HepG2 (cell line): ENCODE results near the gene PIK3IP1. TPM values are rescaled to one million over a fixed set of nuclear protein-coding genes. Genes with fewer than 3 reads are reported as not detected.

Source experiments
- CCDC6 ChIP-seq: sonication (generic); formaldehyde crosslinking; IDR thresholded peaks from 2 replicates; pipeline ENCODE4 v1.8.1; 2022; ENCODE audit warnings: mild to moderate bottlenecking, missing genetic modification reagents, moderate library complexity
- FOXK1 ChIP-seq: sonication (generic); formaldehyde crosslinking; IDR thresholded peaks from 2 replicates; pipeline ENCODE4 v1.4.0; 2020; ENCODE audit warnings: low read depth, missing genetic modification reagents, borderline replicate concordance
- GTF2F1 ChIP-seq: fragments of 150-350 bp; IDR thresholded peaks from 2 replicates; pipeline ENCODE4 v1.6.1; 2014; ENCODE audit warnings: low read length
- HOXA3 ChIP-seq: sonication (generic); formaldehyde crosslinking; IDR thresholded peaks from 2 replicates; pipeline ENCODE4 v1.5.0; 2020; ENCODE audit warnings: missing genetic modification reagents
- HOXA5 ChIP-seq: sonication (generic); formaldehyde crosslinking; IDR thresholded peaks from 2 replicates; pipeline ENCODE4 v1.4.0; 2020; ENCODE audit warnings: missing genetic modification reagents
- NCOR1 ChIP-seq: fragments of 200-600 bp; sonication (generic); IDR thresholded peaks from 2 replicates; pipeline ENCODE4 v1.7.0; 2017; ENCODE audit warnings: antibody characterized with exemption, low read length, borderline replicate concordance
- NFKB2 ChIP-seq: sonication (generic); formaldehyde crosslinking; IDR thresholded peaks from 2 replicates; pipeline ENCODE4 v1.4.0; 2020; ENCODE audit warnings: missing genetic modification reagents, borderline replicate concordance
- SP140L ChIP-seq: sonication (generic); formaldehyde crosslinking; IDR thresholded peaks from 2 replicates; pipeline ENCODE4 v1.4.0; 2020; ENCODE audit warnings: missing genetic modification reagents, borderline replicate concordance
- TAF1 ChIP-seq: sonication (generic); formaldehyde crosslinking; IDR thresholded peaks from 2 replicates; pipeline ENCODE4 v1.4.0; 2020; ENCODE audit warnings: missing genetic modification reagents
- U2AF2 ChIP-seq: fragments of 200-400 bp; formaldehyde crosslinking; IDR thresholded peaks from 2 replicates; pipeline ENCODE4 v1.6.1; 2017; ENCODE audit warnings: low read depth, mild to moderate bottlenecking, low read length
- ZMYM2 ChIP-seq: sonication (generic); formaldehyde crosslinking; IDR thresholded peaks from 2 replicates; pipeline ENCODE4 v1.8.0; 2022; ENCODE audit warnings: mild to moderate bottlenecking, missing genetic modification reagents
- ZNF143 ChIP-seq: sonication (generic); formaldehyde crosslinking; IDR thresholded peaks from 2 replicates; pipeline ENCODE4 v1.4.0; 2020; ENCODE audit warnings: missing genetic modification reagents
- ZNF615 ChIP-seq: sonication (generic); formaldehyde crosslinking; IDR thresholded peaks from 2 replicates; pipeline ENCODE4 v1.5.0; 2020; ENCODE audit warnings: mild to moderate bottlenecking, missing genetic modification reagents, borderline replicate concordance
- ZNF720 ChIP-seq: sonication (generic); formaldehyde crosslinking; IDR thresholded peaks from 2 replicates; pipeline ENCODE4 v1.4.0; 2020; ENCODE audit warnings: missing genetic modification reagents
- ZNF780A ChIP-seq: sonication (generic); formaldehyde crosslinking; IDR thresholded peaks from 2 replicates; pipeline ENCODE4 v1.8.0; 2022; ENCODE audit warnings: mild to moderate bottlenecking, missing genetic modification reagents, moderate library complexity
- polyA plus RNA-seq, 8 experiments: library from polyadenylated mRNA; depleted of rRNA in 3 of 8; stranded (reverse) in 7 of 8; unstranded in 1 of 8; fragments of >200 nt; fragmentation: Illumina TruSeq in 4 of 8; extraction: Trizol in 4 of 8; gene quantifications; 2 replicates each; pipeline versions ENCODE4 v1.2.1 to v1.2.3, GENCODE V29; 2011 to 2016; ENCODE audit warnings: low read depth in 4 of 8, missing spikeins in 1 of 8, mixed read lengths in 1 of 8; ENCODE audit not compliant: insufficient read depth in 1 of 8
- total RNA-seq, 5 experiments: library from RNA; depleted of rRNA; stranded (reverse); fragments of >200 nt; fragmentation: Illumina TruSeq; extraction: Trizol; gene quantifications; 2 replicates each; pipeline ENCODE4 v1.2.3, GENCODE V29; 2016; ENCODE audit warnings: low read depth in 1 of 5
- TF ChIP-seq, protein P1 (sequence below): sonication (generic); formaldehyde crosslinking; conservative IDR thresholded peaks from 2 replicates; pipeline ENCODE4 v1.4.0; 2020; ENCODE audit warnings: mild to moderate bottlenecking, missing genetic modification reagents, moderate library complexity
- TF ChIP-seq, protein P2 (sequence below): sonication (generic); formaldehyde crosslinking; conservative IDR thresholded peaks from 2 replicates; pipeline ENCODE4 v1.4.0; 2020; ENCODE audit warnings: missing genetic modification reagents
- TF ChIP-seq, protein P3 (sequence below): IDR thresholded peaks from 2 replicates; pipeline ENCODE4 v1.6.1; 2016; ENCODE audit warnings: low read depth, borderline replicate concordance
- TF ChIP-seq, protein P4 (sequence below): sonication (generic); formaldehyde crosslinking; IDR thresholded peaks from 2 replicates; pipeline ENCODE4 v1.4.0; 2020; ENCODE audit warnings: missing genetic modification reagents, borderline replicate concordance
- TF ChIP-seq, protein P5 (sequence below): sonication (generic); formaldehyde crosslinking; IDR thresholded peaks from 2 replicates; pipeline ENCODE4 v1.5.0; 2020; ENCODE audit warnings: missing genetic modification reagents
- TF ChIP-seq, protein P6 (sequence below): IDR thresholded peaks from 2 replicates; pipeline ENCODE4 v1.6.1; 2016; ENCODE audit warnings: low read depth, control low read depth

The PIK3IP1 gene
- total and polyA plus RNA-seq, 2 of the 13 experiments (the other 11 are each of a cell fraction or from before 2014, with no cell fraction given) = 1.3 to 2.5 TPM

DNA sequence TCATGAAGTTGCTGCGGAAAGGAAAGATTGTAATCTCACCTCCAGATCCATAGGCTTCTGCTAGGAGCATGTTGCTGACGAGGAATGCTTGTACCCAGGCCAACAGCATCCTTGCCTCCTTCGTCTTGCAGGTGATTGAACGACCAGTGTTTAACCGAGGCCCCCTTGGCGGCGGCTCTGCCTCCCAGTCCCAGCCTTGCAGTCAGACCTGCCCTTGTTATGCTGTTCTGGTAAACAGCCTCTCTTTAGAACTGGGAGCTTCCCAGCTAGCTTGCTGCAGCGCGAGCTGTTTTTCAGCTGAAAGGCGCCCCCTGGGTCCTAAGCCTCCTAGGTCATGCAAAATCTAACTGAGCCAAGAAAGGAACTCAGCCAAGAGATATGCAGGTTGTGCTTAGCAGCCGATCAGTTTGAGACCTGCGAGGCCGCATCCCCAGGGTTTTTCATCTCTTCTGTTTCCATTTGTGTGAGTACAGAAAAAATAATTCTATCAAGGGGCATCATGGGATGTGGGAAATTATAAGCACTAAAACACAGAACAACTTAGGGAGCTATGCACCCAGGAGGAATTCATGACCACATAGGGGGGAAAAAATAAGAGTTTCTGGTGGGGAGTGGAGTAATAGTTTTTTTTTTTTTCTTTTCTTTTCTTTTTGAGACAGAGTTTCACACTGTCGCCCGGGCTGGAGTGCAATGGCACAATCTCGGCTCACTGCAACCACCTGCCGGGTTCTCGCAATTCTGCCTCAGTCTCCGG is at the start of gene PIK3IP1 (continued):
- TF ChIP-seq, protein P1, sequence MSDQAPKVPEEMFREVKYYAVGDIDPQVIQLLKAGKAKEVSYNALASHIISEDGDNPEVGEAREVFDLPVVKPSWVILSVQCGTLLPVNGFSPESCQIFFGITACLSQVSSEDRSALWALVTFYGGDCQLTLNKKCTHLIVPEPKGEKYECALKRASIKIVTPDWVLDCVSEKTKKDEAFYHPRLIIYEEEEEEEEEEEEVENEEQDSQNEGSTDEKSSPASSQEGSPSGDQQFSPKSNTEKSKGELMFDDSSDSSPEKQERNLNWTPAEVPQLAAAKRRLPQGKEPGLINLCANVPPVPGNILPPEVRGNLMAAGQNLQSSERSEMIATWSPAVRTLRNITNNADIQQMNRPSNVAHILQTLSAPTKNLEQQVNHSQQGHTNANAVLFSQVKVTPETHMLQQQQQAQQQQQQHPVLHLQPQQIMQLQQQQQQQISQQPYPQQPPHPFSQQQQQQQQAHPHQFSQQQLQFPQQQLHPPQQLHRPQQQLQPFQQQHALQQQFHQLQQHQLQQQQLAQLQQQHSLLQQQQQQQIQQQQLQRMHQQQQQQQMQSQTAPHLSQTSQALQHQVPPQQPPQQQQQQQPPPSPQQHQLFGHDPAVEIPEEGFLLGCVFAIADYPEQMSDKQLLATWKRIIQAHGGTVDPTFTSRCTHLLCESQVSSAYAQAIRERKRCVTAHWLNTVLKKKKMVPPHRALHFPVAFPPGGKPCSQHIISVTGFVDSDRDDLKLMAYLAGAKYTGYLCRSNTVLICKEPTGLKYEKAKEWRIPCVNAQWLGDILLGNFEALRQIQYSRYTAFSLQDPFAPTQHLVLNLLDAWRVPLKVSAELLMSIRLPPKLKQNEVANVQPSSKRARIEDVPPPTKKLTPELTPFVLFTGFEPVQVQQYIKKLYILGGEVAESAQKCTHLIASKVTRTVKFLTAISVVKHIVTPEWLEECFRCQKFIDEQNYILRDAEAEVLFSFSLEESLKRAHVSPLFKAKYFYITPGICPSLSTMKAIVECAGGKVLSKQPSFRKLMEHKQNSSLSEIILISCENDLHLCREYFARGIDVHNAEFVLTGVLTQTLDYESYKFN = 0 out of 2 replicates have a peak, but pooled peaks have one; percentile 28
- TF ChIP-seq CCDC6 (CRISPR knock-in tag) (peak; percentile 58; the same call in 1 of the 2 replicates), U2AF2 (no peak), ZNF780A (CRISPR knock-in tag) (no peak), TAF1 (CRISPR knock-in tag) (no peak), NFKB2 (CRISPR knock-in tag) (no peak), HOXA5 (no peak), GTF2F1 (no peak), ZNF615 (CRISPR knock-in tag) (no peak), FOXK1 (CRISPR knock-in tag) (peak; percentile 53; the same call in 1 of the 2 replicates), ZMYM2 (CRISPR knock-in tag) (no peak), SP140L (CRISPR knock-in tag) (no peak), ZNF143 (no peak), ZNF720 (CRISPR knock-in tag) (no peak), HOXA3 (CRISPR knock-in tag) (peak; percentile 62), NCOR1 (no peak)
- TF ChIP-seq, protein P2, sequence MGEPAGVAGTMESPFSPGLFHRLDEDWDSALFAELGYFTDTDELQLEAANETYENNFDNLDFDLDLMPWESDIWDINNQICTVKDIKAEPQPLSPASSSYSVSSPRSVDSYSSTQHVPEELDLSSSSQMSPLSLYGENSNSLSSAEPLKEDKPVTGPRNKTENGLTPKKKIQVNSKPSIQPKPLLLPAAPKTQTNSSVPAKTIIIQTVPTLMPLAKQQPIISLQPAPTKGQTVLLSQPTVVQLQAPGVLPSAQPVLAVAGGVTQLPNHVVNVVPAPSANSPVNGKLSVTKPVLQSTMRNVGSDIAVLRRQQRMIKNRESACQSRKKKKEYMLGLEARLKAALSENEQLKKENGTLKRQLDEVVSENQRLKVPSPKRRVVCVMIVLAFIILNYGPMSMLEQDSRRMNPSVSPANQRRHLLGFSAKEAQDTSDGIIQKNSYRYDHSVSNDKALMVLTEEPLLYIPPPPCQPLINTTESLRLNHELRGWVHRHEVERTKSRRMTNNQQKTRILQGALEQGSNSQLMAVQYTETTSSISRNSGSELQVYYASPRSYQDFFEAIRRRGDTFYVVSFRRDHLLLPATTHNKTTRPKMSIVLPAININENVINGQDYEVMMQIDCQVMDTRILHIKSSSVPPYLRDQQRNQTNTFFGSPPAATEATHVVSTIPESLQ = no peak
- TF ChIP-seq, protein P3, sequence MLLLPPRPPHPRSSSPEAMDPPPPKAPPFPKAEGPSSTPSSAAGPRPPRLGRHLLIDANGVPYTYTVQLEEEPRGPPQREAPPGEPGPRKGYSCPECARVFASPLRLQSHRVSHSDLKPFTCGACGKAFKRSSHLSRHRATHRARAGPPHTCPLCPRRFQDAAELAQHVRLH = no peak
- TF ChIP-seq, protein P4, sequence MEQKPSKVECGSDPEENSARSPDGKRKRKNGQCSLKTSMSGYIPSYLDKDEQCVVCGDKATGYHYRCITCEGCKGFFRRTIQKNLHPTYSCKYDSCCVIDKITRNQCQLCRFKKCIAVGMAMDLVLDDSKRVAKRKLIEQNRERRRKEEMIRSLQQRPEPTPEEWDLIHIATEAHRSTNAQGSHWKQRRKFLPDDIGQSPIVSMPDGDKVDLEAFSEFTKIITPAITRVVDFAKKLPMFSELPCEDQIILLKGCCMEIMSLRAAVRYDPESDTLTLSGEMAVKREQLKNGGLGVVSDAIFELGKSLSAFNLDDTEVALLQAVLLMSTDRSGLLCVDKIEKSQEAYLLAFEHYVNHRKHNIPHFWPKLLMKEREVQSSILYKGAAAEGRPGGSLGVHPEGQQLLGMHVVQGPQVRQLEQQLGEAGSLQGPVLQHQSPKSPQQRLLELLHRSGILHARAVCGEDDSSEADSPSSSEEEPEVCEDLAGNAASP (CRISPR knock-in tag) = no peak
- TF ChIP-seq, protein P5, sequence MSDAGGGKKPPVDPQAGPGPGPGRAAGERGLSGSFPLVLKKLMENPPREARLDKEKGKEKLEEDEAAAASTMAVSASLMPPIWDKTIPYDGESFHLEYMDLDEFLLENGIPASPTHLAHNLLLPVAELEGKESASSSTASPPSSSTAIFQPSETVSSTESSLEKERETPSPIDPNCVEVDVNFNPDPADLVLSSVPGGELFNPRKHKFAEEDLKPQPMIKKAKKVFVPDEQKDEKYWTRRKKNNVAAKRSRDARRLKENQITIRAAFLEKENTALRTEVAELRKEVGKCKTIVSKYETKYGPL (CRISPR knock-in tag) = no peak
- TF ChIP-seq, protein P6, sequence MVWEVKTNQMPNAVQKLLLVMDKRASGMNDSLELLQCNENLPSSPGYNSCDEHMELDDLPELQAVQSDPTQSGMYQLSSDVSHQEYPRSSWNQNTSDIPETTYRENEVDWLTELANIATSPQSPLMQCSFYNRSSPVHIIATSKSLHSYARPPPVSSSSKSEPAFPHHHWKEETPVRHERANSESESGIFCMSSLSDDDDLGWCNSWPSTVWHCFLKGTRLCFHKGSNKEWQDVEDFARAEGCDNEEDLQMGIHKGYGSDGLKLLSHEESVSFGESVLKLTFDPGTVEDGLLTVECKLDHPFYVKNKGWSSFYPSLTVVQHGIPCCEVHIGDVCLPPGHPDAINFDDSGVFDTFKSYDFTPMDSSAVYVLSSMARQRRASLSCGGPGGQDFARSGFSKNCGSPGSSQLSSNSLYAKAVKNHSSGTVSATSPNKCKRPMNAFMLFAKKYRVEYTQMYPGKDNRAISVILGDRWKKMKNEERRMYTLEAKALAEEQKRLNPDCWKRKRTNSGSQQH (CRISPR knock-in tag) = no peak
